AG04450 (cell line): ENCODE results near the gene CCR5AS.
"Not testable (repeated sequence)": the region's sequence is repeated elsewhere in the genome, so short reads cannot be mapped to it uniquely, and the experiment has no call there.

Experiments used
- CTCF ChIA-PET: fragments of 300-600, 350-600 bp; formaldehyde crosslinking; extraction: SDS; loops from one replicate; lab custom pipeline; 2022; ENCODE audit warnings: antibody characterized with exemption, inconsistent platforms; lab: Charles Lee
- POLR2A ChIA-PET: fragments of 350-600 bp; formaldehyde crosslinking; extraction: SDS; loops from one replicate; lab custom pipeline; 2021; ENCODE audit warnings: antibody characterized with exemption, inconsistent platforms; lab: Yijun Ruan, JAX
- DNase-seq: peaks from one replicate; pipeline ENCODE4 v3.0.0-alpha.2; 2011; ENCODE audit warnings: low read depth, low spot score
- H3K27ac ChIP-seq: one replicate; pipeline ENCODE4 v1.5.1; 2012; ENCODE audit warnings: low read depth, low read length, control low read depth
- H3K27me3 ChIP-seq: one replicate; pipeline ENCODE4 v1.6.0; 2012; ENCODE audit warnings: low read length; ENCODE audit not compliant: control insufficient read depth, insufficient read depth
- H3K4me3 ChIP-seq: 2 replicates; pipeline ENCODE4 v1.5.1; 2011; ENCODE audit warnings: mild to moderate bottlenecking, low read depth, low read length, control low read depth
- H3K9me3 ChIP-seq: 2 replicates; pipeline ENCODE4 v1.5.1; 2012; ENCODE audit warnings: low read length; ENCODE audit not compliant: control insufficient read depth, insufficient read depth
- TF ChIP-seq, protein P1 (sequence below): IDR thresholded peaks from 2 replicates; pipeline ENCODE4 v1.5.1; 2011; ENCODE audit warnings: low read depth, low read length, control low read depth, inconsistent platforms

The CCR5AS gene

DNA sequence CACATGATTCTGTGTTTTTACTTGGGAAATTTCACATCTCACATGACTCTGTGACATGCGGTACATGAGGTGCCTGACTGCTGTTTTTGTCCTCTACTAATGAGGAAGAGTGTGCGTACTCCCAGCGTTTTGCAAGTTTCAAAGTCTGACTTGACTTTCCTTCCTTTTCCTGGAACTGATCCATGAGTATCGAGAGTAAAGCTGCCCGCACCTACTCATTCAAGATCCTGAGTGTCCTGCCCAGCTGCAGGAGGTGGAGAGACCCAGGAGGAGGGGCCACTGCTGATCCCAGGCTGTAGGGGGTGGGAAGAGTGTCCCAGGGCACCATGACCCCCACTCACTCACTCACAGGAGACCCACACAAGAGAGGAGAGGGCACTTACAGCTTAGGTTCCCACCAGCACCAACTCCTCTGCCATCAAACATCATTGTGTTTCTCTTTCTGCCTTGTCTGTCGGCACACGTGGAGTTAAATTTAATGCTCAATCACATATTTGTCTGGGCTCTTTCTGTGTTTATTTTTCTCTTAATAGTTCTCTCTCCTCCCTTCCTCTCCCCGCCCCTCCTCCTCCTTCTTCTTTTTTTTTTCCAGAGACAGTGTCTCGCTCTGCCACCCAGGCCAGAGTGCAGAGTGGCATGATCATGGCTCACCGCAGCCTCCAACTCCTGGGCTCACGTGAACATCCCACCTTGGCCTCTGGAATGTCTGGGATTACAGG lies 1.4 kb downstream of the CCR5AS start:
- ChIA-PET CTCF (no interaction called here), POLR2A (no interaction called here)
- Histone ChIP-seq H3K27me3 (no peaks in the 10 kb centered on the region), H3K9me3 (no peaks in the 10 kb centered on the region), H3K27ac (no peak overlapping the region), H3K4me3 (no peak overlapping the region)
- TF ChIP-seq, protein P1, sequence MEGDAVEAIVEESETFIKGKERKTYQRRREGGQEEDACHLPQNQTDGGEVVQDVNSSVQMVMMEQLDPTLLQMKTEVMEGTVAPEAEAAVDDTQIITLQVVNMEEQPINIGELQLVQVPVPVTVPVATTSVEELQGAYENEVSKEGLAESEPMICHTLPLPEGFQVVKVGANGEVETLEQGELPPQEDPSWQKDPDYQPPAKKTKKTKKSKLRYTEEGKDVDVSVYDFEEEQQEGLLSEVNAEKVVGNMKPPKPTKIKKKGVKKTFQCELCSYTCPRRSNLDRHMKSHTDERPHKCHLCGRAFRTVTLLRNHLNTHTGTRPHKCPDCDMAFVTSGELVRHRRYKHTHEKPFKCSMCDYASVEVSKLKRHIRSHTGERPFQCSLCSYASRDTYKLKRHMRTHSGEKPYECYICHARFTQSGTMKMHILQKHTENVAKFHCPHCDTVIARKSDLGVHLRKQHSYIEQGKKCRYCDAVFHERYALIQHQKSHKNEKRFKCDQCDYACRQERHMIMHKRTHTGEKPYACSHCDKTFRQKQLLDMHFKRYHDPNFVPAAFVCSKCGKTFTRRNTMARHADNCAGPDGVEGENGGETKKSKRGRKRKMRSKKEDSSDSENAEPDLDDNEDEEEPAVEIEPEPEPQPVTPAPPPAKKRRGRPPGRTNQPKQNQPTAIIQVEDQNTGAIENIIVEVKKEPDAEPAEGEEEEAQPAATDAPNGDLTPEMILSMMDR, result no peak
- no peak for DNase-seq

DNA sequence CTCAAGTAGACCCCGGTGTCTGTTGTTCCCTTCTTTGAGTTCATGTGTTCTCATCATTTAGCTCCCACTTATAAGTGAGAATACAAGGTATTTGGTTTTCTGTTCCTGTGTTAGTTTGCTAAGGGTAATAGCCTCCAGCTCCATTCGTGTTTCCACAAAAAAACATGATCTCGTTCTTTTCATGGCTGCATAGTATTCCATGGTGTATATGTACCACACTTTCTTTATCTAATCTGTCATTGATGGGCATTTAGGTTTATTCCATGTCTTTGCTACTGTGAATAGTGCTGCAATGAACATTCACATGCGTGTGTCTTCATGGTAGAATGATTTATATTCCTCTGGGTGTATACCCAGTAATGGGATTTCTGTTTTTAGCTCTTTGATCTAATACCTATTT lies 4.0 kb downstream of the CCR5AS start:
- H3K27me3 ChIP-seq, POLR2A ChIA-PET, H3K9me3 ChIP-seq, H3K27ac ChIP-seq, DNase-seq, CTCF ChIA-PET, H3K4me3 ChIP-seq: not testable (repeated sequence)

GRCh38 chr3:46401579-46401978 lies 5.3 kb downstream of the CCR5AS start:
- TF ChIP-seq, protein P1, result no peak
- no peak for DNase-seq
- H3K27ac ChIP-seq, result no peak overlapping the region
- peaks cover 5% of the 10 kb centered on the region for H3K27me3 ChIP-seq
- no peaks in the 10 kb centered on the region for H3K9me3 ChIP-seq
- no peak overlapping the region for H3K4me3 ChIP-seq
- ChIA-PET POLR2A (no interaction called here), CTCF (no interaction called here)

DNA sequence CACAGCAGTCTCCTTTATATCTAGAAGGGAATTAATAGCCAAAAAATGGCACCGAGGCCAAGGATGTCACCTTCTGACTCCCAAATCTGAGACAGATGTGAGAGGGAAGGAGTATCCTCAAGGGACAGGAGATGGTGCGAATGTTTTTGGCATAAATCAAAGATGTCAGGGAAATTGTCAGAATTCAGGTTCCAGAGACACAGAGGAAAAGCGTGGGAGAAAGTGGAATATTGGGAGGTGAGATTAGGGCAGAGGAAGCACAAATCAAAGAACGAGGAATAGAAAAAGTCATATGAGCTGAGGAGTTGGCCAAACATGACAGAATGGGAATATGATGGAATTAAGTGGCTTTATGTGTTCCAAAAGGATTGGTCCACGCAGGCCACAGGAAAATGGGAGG lies 6.0 kb downstream of the CCR5AS start:
- H3K4me3 ChIP-seq, result no peak overlapping the region
- DNase-seq, result no peak
- H3K27me3 ChIP-seq, result peaks cover 5% of the 10 kb centered on the region
- H3K27ac ChIP-seq, result no peak overlapping the region
- POLR2A ChIA-PET, result no interaction called here
- no peaks in the 10 kb centered on the region for H3K9me3 ChIP-seq
- CTCF ChIA-PET, result no interaction called here
- TF ChIP-seq, protein P1, result no peak

GRCh38 chr3:46400000-46400734 lies 6.7 kb downstream of the CCR5AS start:
- ChIA-PET CTCF (no interaction called here), POLR2A (no interaction called here)
- no peaks in the 10 kb centered on the region for H3K9me3 ChIP-seq
- no peak for DNase-seq
- H3K27ac ChIP-seq, result no peak overlapping the region
- peaks cover 5% of the 10 kb centered on the region for H3K27me3 ChIP-seq
- TF ChIP-seq, protein P1, result no peak
- no peak overlapping the region for H3K4me3 ChIP-seq
